Thyroid gland (tissue), 4 donors: ENCODE measurements around the gene FOXK1.

ENCODE experiments used
- POLR2A ChIP-seq, 2 donors: fragments of 450-650 bp; IDR thresholded peaks; one replicate each; pipeline ENCODE4 v1.6.1; 2017; ENCODE audit warnings: antibody characterized with exemption in 2 of 2, mild to moderate bottlenecking in 2 of 2, moderate library complexity in 1 of 2
- TF ChIP-seq, protein P1 (sequence below), 6 experiments: fragments of 200-600 bp in 3 of 6; fragments of 450-650 bp in 3 of 6; sonication (generic) in 3 of 6; IDR thresholded peaks; one replicate each; pipeline ENCODE4 v1.5.1; 2016 to 2019; ENCODE audit warnings: antibody characterized with exemption in 6 of 6, mild to moderate bottlenecking in 2 of 6, inconsistent platforms in 1 of 6, moderate library complexity in 1 of 6

DNA sequence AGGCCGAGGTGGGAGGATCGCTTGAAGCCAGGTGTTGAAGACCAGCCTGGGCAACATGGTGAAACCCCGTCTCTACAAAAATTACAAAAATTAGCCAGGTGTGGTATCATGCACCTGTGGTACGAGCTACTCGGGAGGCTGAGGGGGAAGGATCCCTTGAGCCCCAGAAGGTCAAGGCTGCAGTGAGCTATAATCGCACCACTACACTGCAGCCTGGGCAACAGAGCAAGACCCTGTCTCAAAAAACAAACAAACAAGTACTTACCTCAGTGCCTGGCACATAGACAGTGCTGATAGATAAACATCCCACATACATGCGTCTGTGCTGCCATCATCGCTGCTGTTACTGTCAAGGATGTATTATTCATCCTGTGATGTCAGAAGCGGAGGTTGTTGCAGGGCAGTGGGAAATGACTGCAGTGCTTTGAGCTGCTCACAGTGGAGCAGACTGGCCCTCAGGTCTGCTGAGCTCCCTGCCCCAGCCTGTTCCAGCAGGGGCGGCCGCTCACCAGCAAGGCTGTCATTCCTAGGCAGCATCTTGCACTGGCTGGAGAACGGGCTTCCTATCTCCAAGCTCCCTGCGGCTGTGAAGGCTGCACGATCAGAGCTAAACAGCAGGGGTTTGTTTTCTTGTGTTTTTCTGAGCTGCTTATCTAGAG, 18.6 kb downstream of the FOXK1 start:
- TF ChIP-seq, protein P1, sequence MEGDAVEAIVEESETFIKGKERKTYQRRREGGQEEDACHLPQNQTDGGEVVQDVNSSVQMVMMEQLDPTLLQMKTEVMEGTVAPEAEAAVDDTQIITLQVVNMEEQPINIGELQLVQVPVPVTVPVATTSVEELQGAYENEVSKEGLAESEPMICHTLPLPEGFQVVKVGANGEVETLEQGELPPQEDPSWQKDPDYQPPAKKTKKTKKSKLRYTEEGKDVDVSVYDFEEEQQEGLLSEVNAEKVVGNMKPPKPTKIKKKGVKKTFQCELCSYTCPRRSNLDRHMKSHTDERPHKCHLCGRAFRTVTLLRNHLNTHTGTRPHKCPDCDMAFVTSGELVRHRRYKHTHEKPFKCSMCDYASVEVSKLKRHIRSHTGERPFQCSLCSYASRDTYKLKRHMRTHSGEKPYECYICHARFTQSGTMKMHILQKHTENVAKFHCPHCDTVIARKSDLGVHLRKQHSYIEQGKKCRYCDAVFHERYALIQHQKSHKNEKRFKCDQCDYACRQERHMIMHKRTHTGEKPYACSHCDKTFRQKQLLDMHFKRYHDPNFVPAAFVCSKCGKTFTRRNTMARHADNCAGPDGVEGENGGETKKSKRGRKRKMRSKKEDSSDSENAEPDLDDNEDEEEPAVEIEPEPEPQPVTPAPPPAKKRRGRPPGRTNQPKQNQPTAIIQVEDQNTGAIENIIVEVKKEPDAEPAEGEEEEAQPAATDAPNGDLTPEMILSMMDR (IDR thresholded peaks at IDR 0.05): no peak
- no peak for TF ChIP-seq POLR2A (IDR thresholded peaks at IDR 0.05)
